Prostate gland (tissue), 2 donors: ENCODE results near the gene C5orf15. TPM values are rescaled to one million over a fixed set of nuclear protein-coding genes. Genes with fewer than 3 reads are reported as not detected.

Experiments used
- DNase-seq: peaks from one replicate; pipeline ENCODE4 v3.0.0-alpha.2; 2019; ENCODE audit warnings: low spot score
- H3K27ac ChIP-seq, 2 donors: fragments of 200-600 bp; sonication (generic); 2 replicates each; pipeline ENCODE4 v1.5.1; 2017 to 2019
- H3K27me3 ChIP-seq: fragments of 200-600 bp; sonication (generic); replicated peaks from 2 replicates; pipeline ENCODE4 v1.5.1; 2019; ENCODE audit not compliant: insufficient read depth
- H3K36me3 ChIP-seq, 2 donors: fragments of 200-600 bp; sonication (generic); 1 replicate in 1 of 2; 2 replicates in 1 of 2; pipeline versions ENCODE4 v1.5.1 to v1.8.1; 2017 to 2019
- H3K4me1 ChIP-seq: fragments of 200-600 bp; sonication (generic); replicated peaks from 2 replicates; pipeline ENCODE4 v1.5.1; 2019
- H3K4me3 ChIP-seq, 2 donors: fragments of 200-600 bp; sonication (generic); 2 replicates each; pipeline ENCODE4 v1.5.1; 2017 to 2019
- H3K9me3 ChIP-seq: fragments of 200-600 bp; sonication (generic); 2 replicates; pipeline ENCODE4 v1.5.1; 2017
- CTCF ChIP-seq, 4 experiments: fragments of 200-600 bp in 2 of 4; fragments of 450-650 bp in 2 of 4; sonication (generic) in 2 of 4; IDR thresholded peaks; 1 replicate in 3 of 4; 2 replicates in 1 of 4; pipeline ENCODE4 v1.5.1; 2016 to 2019; ENCODE audit warnings: antibody characterized with exemption in 4 of 4, mild to moderate bottlenecking in 2 of 4, moderate library complexity in 2 of 4
- POLR2A ChIP-seq: fragments of 450-650 bp; IDR thresholded peaks from one replicate; pipeline ENCODE4 v1.6.1; 2016; ENCODE audit warnings: antibody characterized with exemption, mild to moderate bottlenecking
- POLR2AphosphoS5 ChIP-seq: sonication (generic); formaldehyde crosslinking; IDR thresholded peaks from one replicate; pipeline ENCODE4 v1.6.1; 2017; ENCODE audit warnings: antibody characterized with exemption
- WGBS: methylation state at CpG from one replicate; pipeline ENCODE4 v1.1.5; 2018; 5-methylcytosine and 5-hydroxymethylcytosine counted together
- intact Hi-C: fragments of 100-400 bp; cut with DNase I; formaldehyde crosslinking; loops from one replicate; pipeline ENCODE4 v1.14.2; 2022
- total RNA-seq, 2 donors: library from RNA; depleted of rRNA; stranded (reverse); fragments of >200 nt; gene quantifications; one replicate each; pipeline ENCODE4 v1.1.0, GENCODE V29; 2016

Gene C5orf15
- total RNA-seq, 2 donors from 2014 or later, result 68.4 to 71.8 TPM

GRCh38 chr5:133909603-133910002 is 58.8 kb downstream of the C5orf15 start:
- intact Hi-C loops, result no loop called here
- H3K36me3 ChIP-seq, result no peaks in the 10 kb centered on the region
- WGBS, result 91% methylated on average over 4 of the region's 4 CpGs

GRCh38 chr5:133907075-133907474 is 61.4 kb downstream of the C5orf15 start:
- Histone ChIP-seq H3K36me3 (no peaks in the 10 kb centered on the region), H3K4me1 (no peaks in the 10 kb centered on the region), H3K4me3 (no peak overlapping the region), H3K27me3 (no peaks in the 10 kb centered on the region), H3K9me3 (no peaks in the 10 kb centered on the region), H3K27ac (no peak overlapping the region)
- WGBS, result 79% methylated on average over 7 of the region's 9 CpGs
- intact Hi-C loops, result no loop called here
- no peak for TF ChIP-seq POLR2A
- TF ChIP-seq CTCF (IDR thresholded peaks at IDR 0.05), result no peak
- no peak for TF ChIP-seq POLR2AphosphoS5
- no peak for DNase-seq

More at GRCh38 chr5:133909603-133910002, 58.8 kb downstream of the C5orf15 start:
- H3K4me3 ChIP-seq, result no peak overlapping the region
- no peak for DNase-seq
- no peaks in the 10 kb centered on the region for H3K9me3 ChIP-seq
- H3K27me3 ChIP-seq, result no peaks in the 10 kb centered on the region
- no peaks in the 10 kb centered on the region for H3K4me1 ChIP-seq
- H3K27ac ChIP-seq, result no peak overlapping the region
- no peak for TF ChIP-seq POLR2AphosphoS5
- no peak for TF ChIP-seq CTCF (IDR thresholded peaks at IDR 0.05)
- no peak for TF ChIP-seq POLR2A

GRCh38 chr5:133906303-133906702 is 62.1 kb downstream of the C5orf15 start:
- Histone ChIP-seq H3K4me1 (no peaks in the 10 kb centered on the region), H3K27me3 (no peaks in the 10 kb centered on the region), H3K4me3 (no peak overlapping the region), H3K9me3 (no peaks in the 10 kb centered on the region), H3K36me3 (no peaks in the 10 kb centered on the region), H3K27ac (no peak overlapping the region)
- no peak for DNase-seq
- 95% methylated on average over 6 of the region's 6 CpGs for WGBS
- TF ChIP-seq POLR2AphosphoS5 (no peak), POLR2A (no peak), CTCF (IDR thresholded peaks at IDR 0.05) (no peak)
- intact Hi-C loops, result no loop called here

Other genes starting within 250 kb of the C5orf15 start
- gene VDAC1, start 36.4 kb upstream of the C5orf15 start, total RNA-seq, result 100 to 1,000 TPM; 142 to 143 TPM
- 1 to 10 TPM; 8.1 to 9.8 TPM for gene TCF7, start 146.1 kb upstream of the C5orf15 start, total RNA-seq
- gene SKP1, start 208.3 kb upstream of the C5orf15 start, total RNA-seq, result 100 to 1,000 TPM; 343 to 391 TPM